Stimulated activated CD4-positive, alpha-beta T cell treated with anti-CD3 and anti-CD28 coated beads, TNF-alpha, amount 100 ng/mL, for 4 hours (primary cell): ENCODE data around the gene HSP90AA1.
"Not testable (repeated sequence)": the region's sequence is repeated elsewhere in the genome, so short reads cannot be mapped to it uniquely, and the experiment has no call there.

Experiments
- DNase-seq, 3 experiments: peaks; one replicate each; pipeline ENCODE4 v3.0.0-alpha.2; 2020; ENCODE audit warnings: low read depth in 3 of 3

HSP90AA1 gene

DNA sequence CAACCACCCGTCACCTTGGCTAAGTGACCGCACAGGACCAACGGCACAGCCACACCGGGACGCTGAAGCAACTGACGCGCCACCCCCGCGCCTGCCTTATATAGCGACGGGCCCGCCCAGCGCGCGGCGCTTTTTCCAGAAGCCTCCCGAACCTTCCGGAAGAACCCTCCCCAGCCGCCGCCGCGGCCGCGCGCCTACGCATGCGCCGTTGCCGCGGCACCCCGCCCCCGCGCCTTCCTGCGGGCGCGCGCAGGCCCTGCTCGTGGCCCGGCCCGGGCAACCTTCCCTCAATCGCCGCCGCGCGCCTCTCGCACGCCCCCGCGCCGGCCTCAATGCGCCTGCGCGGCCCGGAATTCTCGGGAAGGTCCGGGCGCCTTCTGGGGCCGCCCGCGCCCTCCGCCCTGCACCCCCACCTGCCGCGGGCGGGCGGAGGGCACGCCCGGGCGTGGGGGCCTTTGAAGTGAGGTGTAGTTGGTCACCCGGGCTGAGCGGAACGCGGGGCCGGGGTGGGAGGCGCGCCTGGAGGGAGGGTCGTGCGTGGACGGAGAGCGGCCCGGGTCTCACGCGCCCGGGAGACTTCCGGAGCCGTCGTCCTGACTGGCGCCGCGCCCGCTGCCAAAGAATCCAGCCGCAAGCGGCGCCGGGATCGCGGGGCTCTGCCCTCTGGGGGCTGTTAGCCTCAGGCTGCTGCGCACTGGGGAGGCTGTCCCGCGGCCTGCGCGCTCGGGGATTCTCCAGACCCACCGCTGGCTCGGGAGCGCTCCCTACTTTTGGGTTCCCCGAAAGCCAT, at the start of gene HSP90AA1:
HSP90AA1 (minus strand) TSS at position 73 of the 790 bp plus-strand sequence. CDS start 666 bp downstream, outside the sequence.
- peak; percentile 94 to 98 (median 95) for DNase-seq

- DNase-seq = not testable (repeated sequence)
These were observed 48.6 kb upstream of the HSP90AA1 start for GRCh38 chr14:102135456-102135855.

DNA sequence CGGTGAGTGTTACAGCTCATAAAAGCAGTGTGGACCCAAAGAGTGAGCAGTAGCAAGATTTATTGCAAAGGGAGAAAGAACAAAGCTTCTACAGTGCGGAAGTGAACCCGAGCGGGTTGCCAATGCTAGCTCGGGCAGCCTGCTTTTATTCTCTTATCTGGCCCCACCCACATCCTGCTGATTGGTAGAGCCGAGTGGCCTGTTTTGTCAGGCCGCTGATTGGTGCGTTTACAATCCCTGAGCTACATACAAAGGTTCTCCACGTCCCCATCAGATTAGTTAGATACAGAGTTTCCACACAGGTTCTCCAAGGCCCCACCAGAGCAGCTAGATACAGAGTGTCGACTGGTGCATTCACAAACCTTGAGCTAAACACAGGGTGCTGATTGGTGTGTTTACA, 47.9 kb upstream of the HSP90AA1 start:
- not testable (repeated sequence) for DNase-seq

DNA sequence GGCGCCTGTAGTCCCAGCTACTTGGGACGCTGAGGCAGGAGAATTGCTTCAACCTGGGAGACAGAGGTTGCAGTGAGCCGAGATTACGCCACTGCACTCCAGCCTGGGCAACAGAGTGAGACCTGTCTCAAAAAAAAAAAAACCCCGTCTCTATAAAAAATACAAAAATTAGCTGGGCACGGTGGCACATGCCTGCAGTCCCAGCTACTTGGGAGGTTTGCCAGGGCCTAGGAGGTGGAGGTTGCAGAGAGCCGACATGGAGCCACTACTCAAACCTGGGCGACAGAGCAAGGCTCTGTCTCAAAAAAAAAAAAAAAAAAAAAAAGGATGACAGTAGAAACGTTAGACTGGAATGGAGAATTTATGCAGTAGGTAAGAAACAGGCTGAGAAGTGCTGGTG, 47.2 kb upstream of the HSP90AA1 start:
- not testable (repeated sequence) for DNase-seq

GRCh38 chr14:102131741-102132140, 44.9 kb upstream of the HSP90AA1 start:
- DNase-seq = no peak

GRCh38 chr14:102126807-102127455, 40.1 kb upstream of the HSP90AA1 start:
- DNase-seq = no peak

DNA sequence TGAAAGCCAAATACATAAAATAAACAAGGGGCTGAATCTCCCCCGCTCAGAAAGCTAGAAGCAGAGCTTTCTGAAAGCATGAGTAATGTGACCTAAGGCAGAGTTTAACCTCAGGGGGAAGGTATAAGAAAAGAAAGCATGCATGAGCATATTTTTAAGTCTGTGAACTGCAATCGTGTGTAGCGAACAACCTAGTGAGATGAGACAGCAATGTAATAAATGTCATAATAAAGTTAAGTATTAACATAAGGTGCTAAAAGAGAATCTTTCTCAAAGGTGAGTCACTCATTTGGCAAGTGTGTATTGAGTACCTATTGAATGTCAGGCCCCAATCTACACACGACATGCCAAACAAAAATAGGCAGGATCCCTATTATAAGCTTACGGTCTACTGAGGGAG, 38.7 kb upstream of the HSP90AA1 start:
- DNase-seq = no peak

- DNase-seq = no peak
These were observed 37.6 kb upstream of the HSP90AA1 start for GRCh38 chr14:102124419-102124818.

DNA sequence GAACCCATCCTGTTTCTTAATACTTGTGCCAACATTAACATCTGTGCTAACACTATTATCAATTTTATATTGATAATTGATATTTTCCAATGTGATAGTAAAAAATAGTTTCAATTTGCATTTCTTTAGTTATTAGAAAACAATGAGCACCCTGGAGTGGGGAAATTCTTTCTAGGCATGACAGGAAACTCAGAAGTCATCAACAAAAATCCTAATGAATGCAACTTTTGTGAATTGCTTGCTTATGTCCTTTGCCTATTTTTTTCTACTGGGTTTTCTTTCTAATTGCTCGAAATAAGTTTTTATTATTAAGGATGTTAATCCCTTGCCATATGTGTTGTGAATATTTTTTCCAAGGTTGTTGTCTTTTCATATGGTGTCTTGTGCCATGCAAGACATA, 34.7 kb upstream of the HSP90AA1 start:
- no peak for DNase-seq

DNA sequence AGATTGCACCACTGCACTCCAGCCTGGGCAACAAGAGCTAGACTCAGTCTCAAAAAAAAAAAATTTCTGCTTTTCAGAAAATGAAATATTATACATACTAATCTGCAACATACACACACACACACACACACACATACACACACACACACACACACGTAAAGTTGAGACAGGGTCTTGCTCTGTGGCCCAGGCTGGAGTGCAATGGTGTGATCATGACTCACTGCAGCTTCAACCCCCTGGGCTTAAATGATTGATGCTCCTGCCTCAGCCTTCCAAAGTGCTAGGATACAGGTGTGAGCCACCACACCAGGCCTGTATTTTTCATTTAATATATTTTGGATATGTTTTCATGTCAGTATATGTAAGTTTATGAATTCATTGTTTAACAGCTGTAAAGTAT, 34.0 kb upstream of the HSP90AA1 start:
- no peak for DNase-seq

- DNase-seq = no peak
These were observed 31.0 kb upstream of the HSP90AA1 start for GRCh38 chr14:102117852-102118251.

DNA sequence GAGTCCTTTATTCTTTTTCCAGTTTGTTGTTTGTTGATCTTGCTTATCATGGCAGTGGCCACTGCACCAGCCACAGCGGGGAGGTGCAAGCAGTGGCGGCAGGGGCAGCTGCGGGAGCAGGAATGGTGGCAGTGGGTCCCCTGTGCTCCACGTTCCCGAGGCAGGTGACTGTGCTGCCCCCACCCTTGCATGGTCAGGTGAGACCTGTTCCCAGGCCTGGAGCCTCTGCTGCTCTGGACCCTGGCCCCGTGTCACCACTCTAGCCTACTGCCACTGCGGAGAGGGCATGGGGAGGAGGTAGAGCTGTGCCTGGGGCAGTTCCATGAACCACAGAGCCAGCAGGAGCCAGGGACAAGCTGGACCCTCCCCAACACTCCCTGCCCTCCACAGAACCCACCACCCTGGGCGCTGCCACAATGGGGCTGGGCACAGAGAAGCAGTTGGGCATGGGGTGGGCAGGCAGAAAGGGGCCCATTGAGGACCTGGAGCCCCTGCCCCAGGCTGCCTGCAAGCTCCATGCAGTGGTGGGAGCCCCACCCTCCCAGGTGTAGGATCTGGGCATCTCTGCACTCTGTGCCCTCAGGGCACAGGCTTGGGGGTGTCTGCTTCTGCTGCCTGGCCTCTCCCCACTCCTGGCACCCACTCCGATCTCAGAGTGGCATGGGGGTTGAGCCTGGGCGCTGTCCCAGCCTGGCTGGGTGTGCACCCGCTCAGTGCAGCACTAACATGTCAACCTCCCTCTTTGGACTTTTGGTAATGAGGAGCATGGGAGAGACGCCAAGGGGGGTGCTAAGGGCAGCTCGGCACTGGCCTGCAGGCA, 29.7 kb upstream of the HSP90AA1 start:
- DNase-seq = no peak

GRCh38 chr14:102111101-102111500, 24.3 kb upstream of the HSP90AA1 start:
- DNase-seq = no peak

DNA sequence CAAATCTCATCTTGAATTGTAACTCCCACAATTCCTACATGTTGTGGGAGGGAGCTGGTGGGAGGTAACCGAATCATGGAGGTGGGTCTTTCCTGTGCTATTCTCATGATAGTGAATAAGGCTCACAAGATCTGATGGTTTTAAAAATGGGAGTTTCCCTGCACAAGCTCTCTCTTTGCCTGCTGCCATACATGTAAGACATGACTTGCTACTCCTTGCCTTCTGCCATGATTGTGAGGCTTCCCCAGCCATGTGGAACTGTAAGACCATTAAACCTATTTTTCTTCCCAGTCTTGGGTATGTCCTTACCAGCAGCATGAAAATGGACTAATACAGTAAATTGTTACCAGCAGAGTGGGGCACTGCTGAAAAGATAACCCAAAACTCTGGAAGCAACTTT, 22.5 kb upstream of the HSP90AA1 start:
- not testable (repeated sequence) for DNase-seq

- DNase-seq = no peak
These were observed 18.5 kb upstream of the HSP90AA1 start for GRCh38 chr14:102105369-102105768.

DNA sequence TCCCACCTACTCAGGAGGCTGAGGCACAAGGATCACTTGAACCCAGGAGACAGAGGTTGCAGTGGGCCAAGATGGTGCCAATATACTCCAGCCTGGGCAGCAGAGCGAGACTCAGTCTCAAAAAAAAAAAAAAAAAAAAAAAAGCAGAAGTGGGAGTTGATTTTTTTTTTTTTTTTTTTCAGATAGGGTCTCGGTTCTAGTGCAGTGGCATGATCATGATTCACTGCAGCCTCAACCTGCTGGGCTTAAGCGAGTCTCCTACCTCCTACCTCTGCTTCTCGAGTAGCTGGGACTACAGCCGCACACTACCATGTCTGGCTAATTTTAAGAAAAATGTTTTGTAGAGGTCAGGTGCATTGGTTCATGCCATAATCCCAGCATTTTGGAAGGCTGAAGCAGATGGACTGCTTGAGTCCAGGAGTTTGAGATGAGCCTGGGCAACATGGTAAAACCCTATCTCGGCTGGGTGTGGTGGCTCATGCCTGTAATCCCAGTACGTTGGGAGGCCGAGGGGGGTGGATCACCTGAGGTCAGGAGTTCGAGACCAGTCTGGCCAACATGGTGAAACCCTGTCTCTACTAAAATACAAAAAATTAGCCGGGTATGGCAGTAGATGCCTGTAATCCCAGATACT, 16.3 kb upstream of the HSP90AA1 start:
- DNase-seq = no peak

- DNase-seq = no peak
These were observed 10.7 kb upstream of the HSP90AA1 start for GRCh38 chr14:102097441-102098135.

DNA sequence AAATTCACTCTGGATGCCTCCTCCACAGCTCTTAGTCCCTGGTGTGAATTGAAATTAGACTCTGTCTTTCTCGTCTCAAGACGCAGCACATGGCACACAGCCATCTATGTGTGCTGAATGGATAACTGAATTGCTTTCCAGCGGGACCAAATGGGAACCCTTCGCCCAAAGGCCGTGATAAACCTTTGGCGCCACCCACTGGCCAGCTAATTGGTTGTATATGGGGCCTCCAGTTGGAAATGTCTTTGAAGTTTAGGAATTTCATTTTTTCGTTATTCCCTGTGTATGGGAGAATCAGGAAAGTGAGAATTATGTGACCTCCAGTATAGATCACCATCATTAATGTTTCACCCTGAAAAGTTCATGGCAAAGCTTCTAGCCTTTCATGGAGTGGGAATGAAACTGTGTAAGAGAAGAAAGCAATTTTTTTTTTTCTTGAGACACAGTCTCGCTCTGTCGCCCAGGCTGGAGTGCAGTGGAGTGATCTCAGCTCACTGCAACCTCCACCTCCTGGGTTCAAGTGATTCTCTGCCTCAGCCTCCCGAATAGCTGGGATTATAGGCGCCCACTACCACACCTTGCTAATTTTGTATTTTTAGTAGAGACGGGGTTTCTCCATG, 9.8 kb upstream of the HSP90AA1 start:
- peak; percentile 44 to 55 (median 44) for DNase-seq

DNA sequence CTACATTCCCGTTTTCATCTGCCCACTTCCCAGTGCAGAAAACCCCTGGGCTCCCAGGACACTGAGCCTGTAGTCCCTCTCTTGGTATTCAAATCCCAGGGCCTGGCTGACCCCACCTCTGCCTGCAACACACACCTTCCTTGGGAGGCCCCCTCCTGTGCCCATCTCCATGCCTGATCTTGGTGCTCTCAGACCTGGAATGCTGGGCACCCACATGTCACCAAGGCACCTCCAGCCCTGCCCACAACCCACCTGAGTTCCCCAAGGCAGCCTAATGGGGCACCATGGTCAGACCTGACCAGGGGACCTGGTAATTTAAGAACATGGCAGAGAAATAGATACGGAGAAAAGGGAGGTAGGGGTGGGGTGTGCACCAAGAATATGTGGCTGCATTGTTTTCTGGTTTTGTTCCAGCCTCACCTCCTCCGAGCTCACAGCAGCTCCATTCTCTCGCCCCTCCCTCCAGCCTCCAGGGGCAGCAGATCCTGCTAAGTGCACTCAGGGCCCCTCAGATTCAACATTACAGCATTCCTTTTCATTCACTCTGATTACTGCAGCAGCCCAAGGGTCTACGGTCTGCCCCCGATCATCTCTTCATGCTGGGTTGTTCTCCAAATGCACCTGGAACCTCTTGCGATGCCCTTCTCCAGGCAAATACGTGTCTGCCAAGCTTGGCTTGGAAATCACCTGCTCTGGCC, 9.2 kb upstream of the HSP90AA1 start:
- no peak for DNase-seq

DNA sequence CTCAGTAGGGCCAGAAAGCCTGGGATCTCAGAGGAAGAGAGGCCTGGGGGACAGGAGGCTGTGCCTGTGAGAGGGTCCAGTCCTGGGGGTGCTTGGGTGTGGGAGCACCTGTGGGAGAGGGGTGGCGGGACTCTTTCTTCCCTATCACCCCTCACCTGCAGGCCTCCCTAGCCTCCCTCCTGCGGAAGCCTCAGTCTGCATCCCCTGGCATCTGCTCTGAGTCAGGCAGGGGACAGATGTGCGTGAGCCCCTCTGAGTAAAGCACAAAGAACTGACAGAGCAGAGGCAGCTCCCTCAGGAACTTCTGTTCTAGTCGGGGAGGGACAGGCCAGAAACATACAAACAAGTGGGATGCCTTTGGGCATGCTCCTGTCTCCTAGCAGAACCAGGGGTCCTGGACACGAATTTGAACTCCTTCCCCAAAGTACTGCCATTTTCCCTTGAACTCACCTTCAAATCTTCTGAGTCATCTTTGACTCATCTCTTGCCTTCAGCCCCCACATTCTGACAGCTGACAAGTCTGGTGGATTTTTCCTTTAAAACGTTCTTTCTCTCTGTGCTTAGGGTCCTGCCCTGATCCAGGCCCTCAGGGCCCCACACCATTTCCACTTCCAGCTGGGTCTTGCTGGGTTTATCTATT, 8.5 kb upstream of the HSP90AA1 start:
- DNase-seq = no peak
